Transverse colon (tissue), 4 donors: ENCODE measurements around the gene MAP4K4.

Experiments used
- CTCF ChIP-seq, 5 experiments: fragments of 200-600 bp in 3 of 5; fragments of 450-650 bp in 2 of 5; sonication (generic) in 3 of 5; IDR thresholded peaks; 1 replicate in 2 of 5; 2 replicates in 3 of 5; pipeline ENCODE4 v1.5.1; 2016 to 2017; ENCODE audit warnings: antibody characterized with exemption in 5 of 5, inconsistent platforms in 3 of 5, mild to moderate bottlenecking in 2 of 5, moderate library complexity in 1 of 5
- EP300 ChIP-seq: sonication (generic); formaldehyde crosslinking; IDR thresholded peaks from one replicate; pipeline ENCODE4 v1.6.1; 2017; ENCODE audit warnings: antibody characterized with exemption, low read depth
- POLR2A ChIP-seq: fragments of 450-650 bp; IDR thresholded peaks from one replicate; pipeline ENCODE4 v1.6.1; 2016; ENCODE audit warnings: antibody characterized with exemption, mild to moderate bottlenecking, moderate library complexity
- POLR2AphosphoS5 ChIP-seq, 3 donors: sonication (generic); formaldehyde crosslinking; IDR thresholded peaks; one replicate each; pipeline ENCODE4 v1.6.1; 2016; ENCODE audit warnings: antibody characterized with exemption in 3 of 3

- TF ChIP-seq CTCF (IDR thresholded peaks at IDR 0.05) (no peak), POLR2A (no peak), POLR2AphosphoS5 (IDR thresholded peaks at IDR 0.05) (no peak), EP300 (no peak)
Measured at GRCh38 chr2:101728865-101729264, 31.4 kb downstream of the MAP4K4 start.
